Brain microvascular endothelial cell (primary cell): ENCODE data around the gene ENTPD7.

Experiments
- DNase-seq: peaks from one replicate; pipeline ENCODE4 v3.0.0-alpha.2; 2020
- H3K27ac ChIP-seq: fragments of 250-450 bp; sonication (Bioruptor Pico); 2 replicates; pipeline ENCODE4 v1.5.1; 2020; ENCODE audit warnings: mild to moderate bottlenecking, moderate library complexity
- H3K27me3 ChIP-seq: fragments of 250-450 bp; sonication (Bioruptor Pico); replicated peaks from 2 replicates; pipeline ENCODE4 v1.5.1; 2020; ENCODE audit warnings: mild to moderate bottlenecking
- H3K36me3 ChIP-seq: fragments of 250-450 bp; sonication (Bioruptor Pico); replicated peaks from 2 replicates; pipeline ENCODE4 v1.5.1; 2020; ENCODE audit warnings: mild to moderate bottlenecking
- H3K4me3 ChIP-seq: 2 replicates; pipeline ENCODE4 v1.5.1; 2011; ENCODE audit warnings: low read depth, mild to moderate bottlenecking, control low read depth, low read length, moderate library complexity
- in situ Hi-C: cut with HindIII; loops from 2 replicates; pipeline ENCODE4 v1.10.0; 2017; ENCODE audit warnings: low sequenced_read_pairs, low pct_ligation_motif_present
- TF ChIP-seq, protein P1 (sequence below): IDR thresholded peaks from 2 replicates; pipeline ENCODE4 v1.5.1; 2011; ENCODE audit warnings: low read depth, mild to moderate bottlenecking, moderate library complexity, low read length, control low read depth, inconsistent platforms; ENCODE audit errors: missing control alignments

ENTPD7 gene

DNA sequence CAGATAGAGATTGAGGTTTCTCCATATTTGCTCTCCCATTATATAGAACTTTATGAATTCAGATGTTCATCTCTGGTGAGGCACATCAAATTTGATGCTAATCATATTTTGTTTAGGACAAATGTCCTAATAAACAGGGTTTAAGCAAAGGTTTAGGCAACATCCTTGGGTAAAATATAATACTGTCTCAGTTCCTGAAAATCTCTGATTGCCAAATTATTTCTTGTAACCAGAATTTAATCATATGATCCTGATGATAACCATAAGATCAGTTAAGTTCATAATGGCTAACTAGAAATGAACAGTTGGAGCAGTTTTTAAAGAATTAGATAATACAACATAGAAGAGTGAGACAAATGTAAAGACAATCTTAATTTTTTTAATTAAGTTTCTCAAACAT, 91.3 kb downstream of the ENTPD7 start:
- Histone ChIP-seq H3K36me3 (peaks cover 9% of the 10 kb centered on the region), H3K4me3 (no peak overlapping the region), H3K27me3 (no peaks in the 10 kb centered on the region), H3K27ac (no peak overlapping the region)
- no peak for DNase-seq
- TF ChIP-seq, protein P1, sequence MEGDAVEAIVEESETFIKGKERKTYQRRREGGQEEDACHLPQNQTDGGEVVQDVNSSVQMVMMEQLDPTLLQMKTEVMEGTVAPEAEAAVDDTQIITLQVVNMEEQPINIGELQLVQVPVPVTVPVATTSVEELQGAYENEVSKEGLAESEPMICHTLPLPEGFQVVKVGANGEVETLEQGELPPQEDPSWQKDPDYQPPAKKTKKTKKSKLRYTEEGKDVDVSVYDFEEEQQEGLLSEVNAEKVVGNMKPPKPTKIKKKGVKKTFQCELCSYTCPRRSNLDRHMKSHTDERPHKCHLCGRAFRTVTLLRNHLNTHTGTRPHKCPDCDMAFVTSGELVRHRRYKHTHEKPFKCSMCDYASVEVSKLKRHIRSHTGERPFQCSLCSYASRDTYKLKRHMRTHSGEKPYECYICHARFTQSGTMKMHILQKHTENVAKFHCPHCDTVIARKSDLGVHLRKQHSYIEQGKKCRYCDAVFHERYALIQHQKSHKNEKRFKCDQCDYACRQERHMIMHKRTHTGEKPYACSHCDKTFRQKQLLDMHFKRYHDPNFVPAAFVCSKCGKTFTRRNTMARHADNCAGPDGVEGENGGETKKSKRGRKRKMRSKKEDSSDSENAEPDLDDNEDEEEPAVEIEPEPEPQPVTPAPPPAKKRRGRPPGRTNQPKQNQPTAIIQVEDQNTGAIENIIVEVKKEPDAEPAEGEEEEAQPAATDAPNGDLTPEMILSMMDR: no peak
- in situ Hi-C loops: no loop called here

DNA sequence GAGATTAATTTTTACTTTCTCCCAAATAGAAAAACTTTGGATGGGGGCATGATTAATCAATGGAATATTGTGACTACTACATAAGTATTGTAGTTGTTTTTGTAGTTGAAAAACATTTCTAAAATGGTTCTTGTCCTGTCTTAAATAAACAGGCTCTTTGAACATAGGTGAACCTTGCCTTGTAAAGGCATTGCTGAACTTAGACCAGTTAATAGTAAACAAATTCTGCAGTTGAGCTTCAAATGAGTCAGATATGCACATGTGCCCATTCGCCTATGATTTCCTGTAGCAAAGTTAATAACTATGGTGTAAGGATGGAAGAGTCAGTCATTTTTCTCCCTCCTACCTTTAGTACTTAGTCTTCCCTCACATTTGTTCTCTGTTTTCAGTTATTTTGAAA, 95.4 kb downstream of the ENTPD7 start:
- in situ Hi-C loops: no loop called here
- Histone ChIP-seq H3K27ac (no peak overlapping the region), H3K27me3 (no peaks in the 10 kb centered on the region), H3K4me3 (no peak overlapping the region), H3K36me3 (peaks cover 11% of the 10 kb centered on the region)
- TF ChIP-seq, protein P1: no peak
- DNase-seq: no peak
